Fibroblast of lung (primary cell): ENCODE measurements around the gene KLK15. TPM values are rescaled to one million over a fixed set of nuclear protein-coding genes. Genes with fewer than 3 reads are reported as not detected.

ENCODE experiments used
- DNase-seq, 2 donors: peaks; one replicate each; pipeline versions ENCODE4 v3.0.0 to v3.0.0-alpha.2; 2010; ENCODE audit warnings: low read depth in 2 of 2
- H2AFZ ChIP-seq: 2 replicates; pipeline ENCODE4 v1.5.1; 2012; ENCODE audit warnings: low read length, control low read depth, inconsistent platforms
- H3K27ac ChIP-seq: 2 replicates; pipeline ENCODE4 v1.5.1; 2011; ENCODE audit warnings: low read length, control low read depth; ENCODE audit not compliant: insufficient read depth
- H3K27me3 ChIP-seq: 2 replicates; pipeline ENCODE4 v1.5.1; 2011; ENCODE audit warnings: mild to moderate bottlenecking, low read length; ENCODE audit not compliant: control insufficient read depth, insufficient read depth
- H3K36me3 ChIP-seq: 2 replicates; pipeline ENCODE4 v1.5.1; 2011; ENCODE audit warnings: low read length; ENCODE audit not compliant: control insufficient read depth, insufficient read depth
- H3K4me1 ChIP-seq: 2 replicates; pipeline ENCODE4 v1.5.1; 2011; ENCODE audit warnings: low read length; ENCODE audit not compliant: control insufficient read depth, insufficient read depth; ENCODE audit errors: extremely low read depth
- H3K4me2 ChIP-seq: 2 replicates; pipeline ENCODE4 v1.5.1; 2011; ENCODE audit warnings: low read length, control low read depth; ENCODE audit not compliant: insufficient read depth; ENCODE audit errors: extremely low read depth
- H3K4me3 ChIP-seq, 4 experiments: fragments of 200-600 bp in 1 of 4; sonication (generic) in 1 of 4; replicated peaks in 1 of 4; 2 replicates each; pipeline ENCODE4 v1.5.1; 2011 to 2016; ENCODE audit warnings: low read length in 4 of 4, low read depth in 3 of 4, mild to moderate bottlenecking in 3 of 4, control low read depth in 2 of 4, inconsistent platforms in 1 of 4, mixed read lengths in 1 of 4; ENCODE audit not compliant: insufficient read depth in 1 of 4; ENCODE audit errors: control extremely low read depth in 1 of 4
- H3K79me2 ChIP-seq: 2 replicates; pipeline ENCODE4 v1.5.1; 2012; ENCODE audit warnings: mild to moderate bottlenecking, low read length, inconsistent platforms; ENCODE audit not compliant: control insufficient read depth, insufficient read depth
- H3K9ac ChIP-seq: 2 replicates; pipeline ENCODE4 v1.5.1; 2011; ENCODE audit warnings: mild to moderate bottlenecking, low read length, control low read depth; ENCODE audit not compliant: insufficient read depth
- H3K9me3 ChIP-seq: 2 replicates; pipeline ENCODE4 v1.5.1; 2012; ENCODE audit warnings: low read depth, low read length; ENCODE audit not compliant: control insufficient read depth, insufficient read depth
- H4K20me1 ChIP-seq: 2 replicates; pipeline ENCODE4 v1.5.1; 2011; ENCODE audit warnings: low read length; ENCODE audit not compliant: control insufficient read depth, insufficient read depth; ENCODE audit errors: extremely low read depth
- EZH2 ChIP-seq: IDR thresholded peaks from 2 replicates; pipeline ENCODE4 v1.5.1; 2012; ENCODE audit warnings: low read length, control low read depth, mild to moderate bottlenecking; ENCODE audit errors: missing control alignments
- polyA plus RNA-seq, 2 donors: library from polyadenylated mRNA; depleted of rRNA in 1 of 2; stranded (reverse) in 1 of 2; unstranded in 1 of 2; fragments of >200 nt; gene quantifications; 2 replicates each; pipeline ENCODE4 v1.2.1, GENCODE V29; 2011 to 2012; ENCODE audit warnings: missing spikeins in 1 of 2
- total RNA-seq: library from RNA; depleted of rRNA; stranded (reverse); fragments of >200 nt; gene quantifications from 2 replicates; pipeline ENCODE4 v1.2.1, GENCODE V29; 2014
- TF ChIP-seq, protein P1 (sequence below), 2 donors: IDR thresholded peaks in 1 of 2; conservative IDR thresholded peaks in 1 of 2; 1 replicate in 1 of 2; 2 replicates in 1 of 2; pipeline ENCODE4 v1.5.1; 2011 to 2012; ENCODE audit warnings: low read length in 2 of 2, control low read depth in 1 of 2, inconsistent platforms in 1 of 2, low read depth in 1 of 2, mild to moderate bottlenecking in 1 of 2

KLK15 gene
- total and polyA plus RNA-seq, 2 donors (not counting 1 experiment from before 2014, with no cell fraction given): not detected

DNA sequence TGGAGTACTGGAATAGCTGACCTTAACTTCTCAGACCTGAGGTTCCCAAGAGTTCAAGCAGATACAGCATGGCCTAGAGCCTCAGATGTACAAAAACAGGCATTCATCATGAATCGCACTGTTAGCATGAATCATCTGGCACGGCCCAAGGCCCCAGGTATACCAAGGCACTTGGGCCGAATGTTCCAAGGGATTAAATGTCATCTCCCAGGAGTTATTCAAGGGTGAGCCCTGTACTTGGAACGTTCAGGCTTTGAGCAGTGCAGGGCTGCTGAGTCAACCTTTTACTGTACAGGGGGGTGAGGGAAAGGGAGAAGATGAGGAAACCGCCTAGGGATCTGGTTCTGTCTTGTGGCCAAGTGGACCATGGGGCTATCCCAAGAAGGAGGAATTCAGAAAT, 27.6 kb upstream of the KLK15 start:
- no peak for TF ChIP-seq EZH2
- TF ChIP-seq, protein P1, sequence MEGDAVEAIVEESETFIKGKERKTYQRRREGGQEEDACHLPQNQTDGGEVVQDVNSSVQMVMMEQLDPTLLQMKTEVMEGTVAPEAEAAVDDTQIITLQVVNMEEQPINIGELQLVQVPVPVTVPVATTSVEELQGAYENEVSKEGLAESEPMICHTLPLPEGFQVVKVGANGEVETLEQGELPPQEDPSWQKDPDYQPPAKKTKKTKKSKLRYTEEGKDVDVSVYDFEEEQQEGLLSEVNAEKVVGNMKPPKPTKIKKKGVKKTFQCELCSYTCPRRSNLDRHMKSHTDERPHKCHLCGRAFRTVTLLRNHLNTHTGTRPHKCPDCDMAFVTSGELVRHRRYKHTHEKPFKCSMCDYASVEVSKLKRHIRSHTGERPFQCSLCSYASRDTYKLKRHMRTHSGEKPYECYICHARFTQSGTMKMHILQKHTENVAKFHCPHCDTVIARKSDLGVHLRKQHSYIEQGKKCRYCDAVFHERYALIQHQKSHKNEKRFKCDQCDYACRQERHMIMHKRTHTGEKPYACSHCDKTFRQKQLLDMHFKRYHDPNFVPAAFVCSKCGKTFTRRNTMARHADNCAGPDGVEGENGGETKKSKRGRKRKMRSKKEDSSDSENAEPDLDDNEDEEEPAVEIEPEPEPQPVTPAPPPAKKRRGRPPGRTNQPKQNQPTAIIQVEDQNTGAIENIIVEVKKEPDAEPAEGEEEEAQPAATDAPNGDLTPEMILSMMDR (conservative IDR thresholded peaks at IDR 0.05 in 1 of 2, IDR thresholded peaks at IDR 0.05 in 1 of 2; ENCODE audit: low read depth in 1 of 2, low read length in 2 of 2): no peak
- H4K20me1 ChIP-seq: no peaks in the 10 kb centered on the region
- H3K4me2 ChIP-seq: no peak overlapping the region
- no peaks in the 10 kb centered on the region for H3K4me1 ChIP-seq
- no peak overlapping the region for H3K4me3 ChIP-seq
- no peaks in the 10 kb centered on the region for H3K27me3 ChIP-seq
- no peaks in the 10 kb centered on the region for H3K9me3 ChIP-seq
- no peaks in the 10 kb centered on the region for H3K36me3 ChIP-seq
- H3K27ac ChIP-seq: no peak overlapping the region
- H2AFZ ChIP-seq: no peak overlapping the region
- no peak for DNase-seq
- H3K9ac ChIP-seq: no peak overlapping the region
- H3K79me2 ChIP-seq: no peaks in the 10 kb centered on the region

GRCh38 chr19:50859849-50860248, 26.5 kb upstream of the KLK15 start:
- Histone ChIP-seq H2AFZ (no peak overlapping the region), H3K27me3 (no peaks in the 10 kb centered on the region), H4K20me1 (no peaks in the 10 kb centered on the region), H3K36me3 (no peaks in the 10 kb centered on the region), H3K9me3 (no peaks in the 10 kb centered on the region), H3K9ac (no peak overlapping the region), H3K4me2 (no peak overlapping the region), H3K4me1 (no peaks in the 10 kb centered on the region), H3K4me3 (no peak overlapping the region), H3K27ac (no peak overlapping the region), H3K79me2 (no peaks in the 10 kb centered on the region)
- DNase-seq: no peak
- TF ChIP-seq, protein P1 (conservative IDR thresholded peaks at IDR 0.05 in 1 of 2, IDR thresholded peaks at IDR 0.05 in 1 of 2; ENCODE audit: low read depth in 1 of 2, low read length in 2 of 2): no peak
- no peak for TF ChIP-seq EZH2

DNA sequence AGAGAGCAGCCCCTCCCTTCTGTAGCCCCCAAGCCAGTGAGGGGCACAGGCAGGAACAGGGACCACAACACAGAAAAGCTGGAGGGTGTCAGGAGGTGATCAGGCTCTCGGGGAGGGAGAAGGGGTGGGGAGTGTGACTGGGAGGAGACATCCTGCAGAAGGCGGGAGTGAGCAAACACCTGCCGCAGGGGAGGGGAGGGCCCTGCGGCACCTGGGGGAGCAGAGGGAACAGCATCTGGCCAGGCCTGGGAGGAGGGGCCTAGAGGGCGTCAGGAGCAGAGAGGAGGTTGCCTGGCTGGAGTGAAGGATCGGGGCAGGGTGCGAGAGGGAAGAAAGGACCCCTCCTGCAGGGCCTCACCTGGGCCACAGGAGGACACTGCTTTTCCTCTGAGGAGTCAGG, 25.5 kb upstream of the KLK15 start:
- no peaks in the 10 kb centered on the region for H3K9me3 ChIP-seq
- H3K4me2 ChIP-seq: no peak overlapping the region
- no peaks in the 10 kb centered on the region for H3K4me1 ChIP-seq
- H2AFZ ChIP-seq: no peak overlapping the region
- H3K27me3 ChIP-seq: no peaks in the 10 kb centered on the region
- no peak overlapping the region for H3K27ac ChIP-seq
- no peak overlapping the region for H3K4me3 ChIP-seq
- H3K9ac ChIP-seq: no peak overlapping the region
- no peaks in the 10 kb centered on the region for H4K20me1 ChIP-seq
- no peak for DNase-seq
- H3K79me2 ChIP-seq: no peaks in the 10 kb centered on the region
- H3K36me3 ChIP-seq: no peaks in the 10 kb centered on the region
- TF ChIP-seq, protein P1 (conservative IDR thresholded peaks at IDR 0.05 in 1 of 2, IDR thresholded peaks at IDR 0.05 in 1 of 2; ENCODE audit: low read depth in 1 of 2, low read length in 2 of 2): no peak
- TF ChIP-seq EZH2: no peak
